ENCODE results near the gene MAGI2.

The MAGI2 gene

DNA sequence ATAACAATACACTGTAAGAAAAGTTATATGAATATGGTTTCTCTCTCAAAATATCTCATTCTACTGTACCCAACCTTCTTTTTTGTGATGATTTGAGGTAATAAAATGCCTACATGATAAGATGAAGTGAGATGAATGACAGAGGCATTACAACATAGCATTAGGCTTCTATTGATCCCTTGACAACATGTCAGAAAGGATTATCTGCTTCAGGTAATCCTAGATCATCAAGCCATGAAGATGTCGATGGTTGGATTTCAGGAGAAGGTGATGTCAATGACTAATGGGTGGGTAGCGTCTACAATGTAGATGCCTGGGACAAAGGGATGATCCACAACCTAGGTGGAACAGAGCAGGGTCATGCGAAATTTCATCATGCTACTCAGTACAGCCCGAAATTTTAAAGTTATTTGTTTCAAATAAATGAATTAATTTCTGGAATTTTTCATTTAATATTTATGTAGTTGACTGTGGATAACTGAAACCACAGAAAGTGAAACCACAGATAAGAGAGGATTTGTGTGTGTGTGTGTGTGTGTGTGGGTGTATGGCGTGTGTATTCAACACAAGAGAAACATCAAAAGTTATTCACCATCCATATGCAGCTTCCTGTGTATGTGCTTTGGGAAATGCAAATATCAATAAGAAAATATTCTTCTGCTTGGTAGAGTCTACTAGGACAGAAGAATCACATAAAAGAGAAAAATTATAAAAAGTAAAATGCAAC, 77.0 kb downstream of the MAGI2 start:
- ATAC-seq = no peak

DNA sequence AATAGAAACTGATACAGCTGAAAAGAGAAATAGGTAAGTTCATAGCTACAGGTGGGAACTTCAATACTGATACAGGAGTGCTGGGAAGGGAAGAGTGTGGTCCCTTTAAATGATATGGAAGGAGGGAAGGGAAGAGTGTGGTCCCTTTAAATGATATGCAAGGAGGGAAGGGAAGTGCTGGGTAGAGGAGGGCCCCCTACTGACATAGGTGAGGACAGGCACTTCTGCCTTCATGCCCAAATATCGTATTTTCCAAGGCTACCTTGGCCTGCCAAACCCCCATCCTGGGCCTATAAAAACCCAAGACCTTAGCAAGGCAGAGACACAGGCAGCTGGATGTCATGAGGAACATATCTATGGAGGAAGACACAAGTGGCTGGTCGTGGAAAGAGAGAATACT, 92.3 kb downstream of the MAGI2 start:
- no peak for ATAC-seq
- TF ChIP-seq ZC3H10 (CRISPR knock-in tag; IDR thresholded peaks at IDR 0.05) (no peak), ISL1 (CRISPR knock-in tag; IDR thresholded peaks at IDR 0.05) (no peak), ZFP3 (CRISPR knock-in tag; IDR thresholded peaks at IDR 0.05) (no peak)

More for the DNA sequence above, 77.0 kb downstream of the MAGI2 start:
- TF ChIP-seq CSDC2 (CRISPR knock-in tag; IDR thresholded peaks at IDR 0.05) (no peak), ZFP3 (CRISPR knock-in tag; IDR thresholded peaks at IDR 0.05) (no peak), BACH2 (CRISPR knock-in tag; IDR thresholded peaks at IDR 0.05; ENCODE audit: borderline replicate concordance) (no peak)

DNA sequence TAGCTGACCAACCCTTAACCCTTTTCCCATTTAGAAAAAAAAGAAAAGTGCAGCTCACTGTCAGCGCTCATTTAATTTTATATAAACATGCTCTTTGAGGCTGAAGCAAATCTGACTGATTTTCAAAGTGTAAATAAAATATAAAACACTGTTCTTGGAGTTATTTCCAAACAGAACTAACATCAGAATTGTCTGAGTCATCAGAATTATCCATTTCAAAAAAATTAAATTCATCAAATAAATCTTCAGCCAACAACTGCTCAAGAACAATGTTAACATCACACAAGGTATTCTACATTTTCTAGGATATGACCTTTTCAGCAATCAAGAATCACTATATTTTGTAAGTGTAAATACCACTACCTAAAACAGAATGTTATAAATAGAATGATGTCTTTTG, 93.6 kb downstream of the MAGI2 start:
- no peak for ATAC-seq
- no peak for TF ChIP-seq SNAI2 (CRISPR knock-in tag; IDR thresholded peaks at IDR 0.05)
- TF ChIP-seq ARNTL (CRISPR knock-in tag; IDR thresholded peaks at IDR 0.05; ENCODE audit: borderline replicate concordance, low read depth) = no peak

DNA sequence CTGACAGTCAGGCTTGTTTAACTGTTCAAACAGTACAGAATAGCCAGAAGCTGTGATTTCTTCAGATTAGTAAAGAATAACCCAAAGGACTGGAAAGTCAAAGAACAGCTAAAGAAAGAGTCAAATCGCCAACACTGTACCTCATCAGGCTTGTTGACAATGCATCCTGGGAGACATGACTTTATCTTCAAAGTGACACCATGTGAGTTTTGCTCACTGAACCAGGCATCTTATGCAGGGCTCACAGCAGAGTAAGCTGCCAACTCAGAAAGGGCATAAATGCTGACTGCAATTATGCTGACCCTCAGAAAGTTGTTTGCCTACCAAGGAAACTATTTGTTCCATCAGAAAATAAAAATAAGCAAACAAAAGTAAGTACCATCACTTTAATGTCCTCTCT, 96.4 kb downstream of the MAGI2 start:
- TF ChIP-seq SNAI2 (CRISPR knock-in tag; IDR thresholded peaks at IDR 0.05) (no peak), ARNTL (CRISPR knock-in tag; IDR thresholded peaks at IDR 0.05; ENCODE audit: borderline replicate concordance, low read depth) (no peak), ESRRG (CRISPR knock-in tag; IDR thresholded peaks at IDR 0.05) (no peak), CSDC2 (CRISPR knock-in tag; IDR thresholded peaks at IDR 0.05) (no peak), TCF4 (CRISPR knock-in tag; IDR thresholded peaks at IDR 0.05; ENCODE audit: borderline replicate concordance) (no peak), ZNF565 (CRISPR knock-in tag; conservative IDR thresholded peaks at IDR 0.05; ENCODE audit: low read depth) (no peak), ZNF8 (CRISPR knock-in tag; IDR thresholded peaks at IDR 0.05) (no peak), TOX (CRISPR knock-in tag; IDR thresholded peaks at IDR 0.05; ENCODE audit: borderline replicate concordance) (no peak), BACH2 (CRISPR knock-in tag; IDR thresholded peaks at IDR 0.05; ENCODE audit: borderline replicate concordance) (no peak), GLIS3 (CRISPR knock-in tag; IDR thresholded peaks at IDR 0.05) (no peak), ZNF70 (CRISPR knock-in tag; IDR thresholded peaks at IDR 0.05) (no peak), OSR1 (CRISPR knock-in tag; IDR thresholded peaks at IDR 0.05) (no peak), ZFP3 (CRISPR knock-in tag; IDR thresholded peaks at IDR 0.05) (no peak), RARB (CRISPR knock-in tag; IDR thresholded peaks at IDR 0.05) (no peak), ZFP30 (CRISPR knock-in tag; IDR thresholded peaks at IDR 0.05) (no peak), ISL1 (CRISPR knock-in tag; IDR thresholded peaks at IDR 0.05) (no peak)
- TF ChIP-seq, protein P1, sequence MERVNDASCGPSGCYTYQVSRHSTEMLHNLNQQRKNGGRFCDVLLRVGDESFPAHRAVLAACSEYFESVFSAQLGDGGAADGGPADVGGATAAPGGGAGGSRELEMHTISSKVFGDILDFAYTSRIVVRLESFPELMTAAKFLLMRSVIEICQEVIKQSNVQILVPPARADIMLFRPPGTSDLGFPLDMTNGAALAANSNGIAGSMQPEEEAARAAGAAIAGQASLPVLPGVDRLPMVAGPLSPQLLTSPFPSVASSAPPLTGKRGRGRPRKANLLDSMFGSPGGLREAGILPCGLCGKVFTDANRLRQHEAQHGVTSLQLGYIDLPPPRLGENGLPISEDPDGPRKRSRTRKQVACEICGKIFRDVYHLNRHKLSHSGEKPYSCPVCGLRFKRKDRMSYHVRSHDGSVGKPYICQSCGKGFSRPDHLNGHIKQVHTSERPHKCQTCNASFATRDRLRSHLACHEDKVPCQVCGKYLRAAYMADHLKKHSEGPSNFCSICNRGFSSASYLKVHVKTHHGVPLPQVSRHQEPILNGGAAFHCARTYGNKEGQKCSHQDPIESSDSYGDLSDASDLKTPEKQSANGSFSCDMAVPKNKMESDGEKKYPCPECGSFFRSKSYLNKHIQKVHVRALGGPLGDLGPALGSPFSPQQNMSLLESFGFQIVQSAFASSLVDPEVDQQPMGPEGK (CRISPR knock-in tag; IDR thresholded peaks at IDR 0.05; ENCODE audit: borderline replicate concordance) = no peak
- TF ChIP-seq, protein P2, sequence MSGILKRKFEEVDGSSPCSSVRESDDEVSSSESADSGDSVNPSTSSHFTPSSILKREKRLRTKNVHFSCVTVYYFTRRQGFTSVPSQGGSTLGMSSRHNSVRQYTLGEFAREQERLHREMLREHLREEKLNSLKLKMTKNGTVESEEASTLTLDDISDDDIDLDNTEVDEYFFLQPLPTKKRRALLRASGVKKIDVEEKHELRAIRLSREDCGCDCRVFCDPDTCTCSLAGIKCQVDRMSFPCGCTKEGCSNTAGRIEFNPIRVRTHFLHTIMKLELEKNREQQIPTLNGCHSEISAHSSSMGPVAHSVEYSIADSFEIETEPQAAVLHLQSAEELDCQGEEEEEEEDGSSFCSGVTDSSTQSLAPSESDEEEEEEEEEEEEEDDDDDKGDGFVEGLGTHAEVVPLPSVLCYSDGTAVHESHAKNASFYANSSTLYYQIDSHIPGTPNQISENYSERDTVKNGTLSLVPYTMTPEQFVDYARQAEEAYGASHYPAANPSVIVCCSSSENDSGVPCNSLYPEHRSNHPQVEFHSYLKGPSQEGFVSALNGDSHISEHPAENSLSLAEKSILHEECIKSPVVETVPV (CRISPR knock-in tag; IDR thresholded peaks at IDR 0.05) = no peak
- TF ChIP-seq, protein P3, sequence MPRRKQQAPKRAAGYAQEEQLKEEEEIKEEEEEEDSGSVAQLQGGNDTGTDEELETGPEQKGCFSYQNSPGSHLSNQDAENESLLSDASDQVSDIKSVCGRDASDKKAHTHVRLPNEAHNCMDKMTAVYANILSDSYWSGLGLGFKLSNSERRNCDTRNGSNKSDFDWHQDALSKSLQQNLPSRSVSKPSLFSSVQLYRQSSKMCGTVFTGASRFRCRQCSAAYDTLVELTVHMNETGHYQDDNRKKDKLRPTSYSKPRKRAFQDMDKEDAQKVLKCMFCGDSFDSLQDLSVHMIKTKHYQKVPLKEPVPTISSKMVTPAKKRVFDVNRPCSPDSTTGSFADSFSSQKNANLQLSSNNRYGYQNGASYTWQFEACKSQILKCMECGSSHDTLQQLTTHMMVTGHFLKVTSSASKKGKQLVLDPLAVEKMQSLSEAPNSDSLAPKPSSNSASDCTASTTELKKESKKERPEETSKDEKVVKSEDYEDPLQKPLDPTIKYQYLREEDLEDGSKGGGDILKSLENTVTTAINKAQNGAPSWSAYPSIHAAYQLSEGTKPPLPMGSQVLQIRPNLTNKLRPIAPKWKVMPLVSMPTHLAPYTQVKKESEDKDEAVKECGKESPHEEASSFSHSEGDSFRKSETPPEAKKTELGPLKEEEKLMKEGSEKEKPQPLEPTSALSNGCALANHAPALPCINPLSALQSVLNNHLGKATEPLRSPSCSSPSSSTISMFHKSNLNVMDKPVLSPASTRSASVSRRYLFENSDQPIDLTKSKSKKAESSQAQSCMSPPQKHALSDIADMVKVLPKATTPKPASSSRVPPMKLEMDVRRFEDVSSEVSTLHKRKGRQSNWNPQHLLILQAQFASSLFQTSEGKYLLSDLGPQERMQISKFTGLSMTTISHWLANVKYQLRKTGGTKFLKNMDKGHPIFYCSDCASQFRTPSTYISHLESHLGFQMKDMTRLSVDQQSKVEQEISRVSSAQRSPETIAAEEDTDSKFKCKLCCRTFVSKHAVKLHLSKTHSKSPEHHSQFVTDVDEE (CRISPR knock-in tag; IDR thresholded peaks at IDR 0.05) = no peak
- TF ChIP-seq, protein P4, sequence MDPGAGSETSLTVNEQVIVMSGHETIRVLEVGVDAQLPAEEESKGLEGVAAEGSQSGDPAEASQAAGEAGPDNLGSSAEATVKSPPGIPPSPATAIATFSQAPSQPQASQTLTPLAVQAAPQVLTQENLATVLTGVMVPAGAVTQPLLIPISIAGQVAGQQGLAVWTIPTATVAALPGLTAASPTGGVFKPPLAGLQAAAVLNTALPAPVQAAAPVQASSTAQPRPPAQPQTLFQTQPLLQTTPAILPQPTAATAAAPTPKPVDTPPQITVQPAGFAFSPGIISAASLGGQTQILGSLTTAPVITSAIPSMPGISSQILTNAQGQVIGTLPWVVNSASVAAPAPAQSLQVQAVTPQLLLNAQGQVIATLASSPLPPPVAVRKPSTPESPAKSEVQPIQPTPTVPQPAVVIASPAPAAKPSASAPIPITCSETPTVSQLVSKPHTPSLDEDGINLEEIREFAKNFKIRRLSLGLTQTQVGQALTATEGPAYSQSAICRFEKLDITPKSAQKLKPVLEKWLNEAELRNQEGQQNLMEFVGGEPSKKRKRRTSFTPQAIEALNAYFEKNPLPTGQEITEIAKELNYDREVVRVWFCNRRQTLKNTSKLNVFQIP (CRISPR knock-in tag; IDR thresholded peaks at IDR 0.05; ENCODE audit: borderline replicate concordance, low read depth) = no peak
- ATAC-seq = no peak

Measured in SK-N-SH treated with all-trans-retinoic acid at 6 μM for 48 hours (cell line).